Stimulated activated CD4-positive, alpha-beta T cell treated with anti-CD3 and anti-CD28 coated beads, Interleukin-1b, Interleukin-23, amount 100 ng/mL, for 24 hours (primary cell): Measurements from ENCODE around the gene PRR22.

Source experiments
- DNase-seq, 4 experiments: peaks; one replicate each; pipeline ENCODE4 v3.0.0-alpha.2; 2020; ENCODE audit warnings: low read depth in 4 of 4, low spot score in 1 of 4

PRR22 gene

GRCh38 chr19:5784581-5785147, at the start of gene PRR22:
Gene PRR22, minus strand, starts transcription at chr19:5784746. Its CDS starts 86 bp downstream, at chr19:5784660.
- DNase-seq = no peak

GRCh38 chr19:5832527-5833216, 48.1 kb upstream of the PRR22 start:
- no peak for DNase-seq

GRCh38 chr19:5832061-5832460, 47.5 kb upstream of the PRR22 start:
- DNase-seq = no peak

- DNase-seq = no peak
Measured at GRCh38 chr19:5831159-5831558, 46.6 kb upstream of the PRR22 start.

- no peak for DNase-seq
Measured at GRCh38 chr19:5829567-5830310, 45.2 kb upstream of the PRR22 start.

- peak in 1 of 4 experiments; percentile 39 for DNase-seq
Measured at GRCh38 chr19:5828661-5829566, 44.4 kb upstream of the PRR22 start.

- DNase-seq = peak; percentile 88 to 97 (median 92)
Measured at GRCh38 chr19:5827891-5828660, 43.5 kb upstream of the PRR22 start.

- no peak for DNase-seq
Measured at GRCh38 chr19:5827342-5827890, 42.9 kb upstream of the PRR22 start.

- no peak for DNase-seq
Measured at GRCh38 chr19:5826531-5827341, 42.2 kb upstream of the PRR22 start.

GRCh38 chr19:5825178-5825577, 40.6 kb upstream of the PRR22 start:
- no peak for DNase-seq

GRCh38 chr19:5824751-5825150, 40.2 kb upstream of the PRR22 start:
- no peak for DNase-seq

- no peak for DNase-seq
Measured at GRCh38 chr19:5823579-5824281, 39.2 kb upstream of the PRR22 start.

- no peak for DNase-seq
Measured at GRCh38 chr19:5822181-5822844, 37.8 kb upstream of the PRR22 start.

- DNase-seq = no peak
Measured at GRCh38 chr19:5821521-5822180, 37.1 kb upstream of the PRR22 start.

GRCh38 chr19:5820785-5821184, 36.2 kb upstream of the PRR22 start:
- no peak for DNase-seq

GRCh38 chr19:5818594-5818993, 34.0 kb upstream of the PRR22 start:
- DNase-seq = no peak

- DNase-seq = no peak
Measured at GRCh38 chr19:5817218-5817617, 32.7 kb upstream of the PRR22 start.

- no peak for DNase-seq
Measured at GRCh38 chr19:5814852-5815246, 30.3 kb upstream of the PRR22 start.
